Measurements from ENCODE around the gene CADM1. TPM values are rescaled to one million over a fixed set of nuclear protein-coding genes. Genes with fewer than 3 reads are reported as not detected.
A peak's percentile ranks its signal among the peaks of the same experiment; 100 is the strongest.

Gene CADM1
- polyA plus RNA-seq, 4 donors: 130 to 282 (median 144) TPM

DNA sequence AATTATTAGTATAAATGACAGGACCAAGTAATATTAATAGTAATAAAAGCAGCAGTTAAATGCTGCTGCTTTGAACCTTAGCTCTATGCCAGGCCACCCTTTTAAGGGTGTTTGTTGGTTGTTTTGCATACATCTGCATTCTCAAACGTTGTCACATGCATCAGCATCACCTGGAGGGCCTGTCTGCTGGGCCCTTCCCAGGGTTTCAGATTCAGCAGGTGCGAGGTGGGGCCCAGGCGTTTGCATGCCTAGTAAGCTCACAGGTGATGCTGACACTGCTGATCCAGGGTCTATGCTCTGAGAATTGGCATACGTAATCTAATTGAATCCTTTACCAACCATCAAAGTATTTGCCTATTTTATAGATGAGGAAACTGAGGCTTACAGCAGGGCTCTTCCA lies 246.5 kb downstream of the CADM1 start:
- DNase-seq (ENCODE audit: low read depth in 4 of 4, low spot score in 3 of 4): no peak

DNA sequence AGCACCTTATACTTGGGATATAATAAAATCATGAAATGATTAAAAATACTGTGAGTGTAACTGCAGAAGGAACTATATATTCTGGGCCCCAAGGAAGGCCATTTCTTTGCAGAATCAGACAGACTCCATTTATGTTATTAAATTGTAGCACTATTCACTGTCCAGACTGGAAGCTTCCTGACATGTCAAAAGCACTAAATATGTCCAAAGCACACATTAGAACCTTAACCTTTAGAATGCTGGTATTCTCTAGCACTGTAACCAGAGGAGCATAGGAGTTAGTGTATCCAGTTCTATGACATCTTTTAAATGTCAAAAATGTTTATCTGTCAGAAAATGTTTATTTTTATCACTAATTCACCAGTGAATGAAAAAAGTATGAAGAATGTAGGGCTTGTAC lies 246.9 kb downstream of the CADM1 start:
- DNase-seq (ENCODE audit: low read depth in 4 of 4, low spot score in 3 of 4): no peak

DNA sequence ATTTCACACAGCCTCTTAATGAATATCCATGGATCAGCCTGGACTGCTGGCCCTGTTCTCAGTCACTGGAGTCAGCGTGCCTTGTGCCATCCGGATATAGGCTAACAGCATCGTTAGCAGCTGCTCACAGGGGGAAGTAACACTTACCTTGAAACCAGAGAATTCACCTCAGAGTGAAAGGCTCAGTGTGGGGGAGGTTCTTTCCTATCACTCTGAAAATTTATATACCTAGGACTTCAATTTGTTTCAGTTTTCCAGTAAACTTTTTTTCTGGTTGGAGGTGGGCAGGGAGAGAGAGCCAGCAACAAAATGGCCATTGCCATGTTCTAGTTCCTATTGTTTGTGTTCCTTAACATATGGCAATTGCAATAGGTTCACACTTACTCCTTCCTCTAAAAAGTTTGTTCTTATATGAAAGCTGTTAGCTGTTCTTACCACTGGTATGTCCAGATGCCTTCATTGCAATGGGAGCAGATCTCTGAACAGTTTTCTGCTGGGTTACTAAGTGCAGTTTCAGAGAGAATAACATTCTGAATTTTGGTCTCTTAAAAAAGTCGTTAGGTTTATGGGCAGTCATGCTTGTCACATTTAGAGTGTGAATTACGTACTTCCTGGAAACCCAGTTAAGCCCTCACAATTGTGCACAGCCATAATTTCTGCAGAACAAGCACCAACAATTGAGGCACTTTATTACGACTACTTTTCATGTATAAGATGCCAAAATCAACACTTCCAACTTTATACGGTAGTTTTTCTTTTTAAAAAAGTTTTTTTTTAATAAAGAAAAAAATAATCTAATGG lies 247.6 kb downstream of the CADM1 start:
- DNase-seq (ENCODE audit: low read depth in 4 of 4, low spot score in 3 of 4): peak in 3 of 4 donors; percentile 26 to 48 (median 33)

DNA sequence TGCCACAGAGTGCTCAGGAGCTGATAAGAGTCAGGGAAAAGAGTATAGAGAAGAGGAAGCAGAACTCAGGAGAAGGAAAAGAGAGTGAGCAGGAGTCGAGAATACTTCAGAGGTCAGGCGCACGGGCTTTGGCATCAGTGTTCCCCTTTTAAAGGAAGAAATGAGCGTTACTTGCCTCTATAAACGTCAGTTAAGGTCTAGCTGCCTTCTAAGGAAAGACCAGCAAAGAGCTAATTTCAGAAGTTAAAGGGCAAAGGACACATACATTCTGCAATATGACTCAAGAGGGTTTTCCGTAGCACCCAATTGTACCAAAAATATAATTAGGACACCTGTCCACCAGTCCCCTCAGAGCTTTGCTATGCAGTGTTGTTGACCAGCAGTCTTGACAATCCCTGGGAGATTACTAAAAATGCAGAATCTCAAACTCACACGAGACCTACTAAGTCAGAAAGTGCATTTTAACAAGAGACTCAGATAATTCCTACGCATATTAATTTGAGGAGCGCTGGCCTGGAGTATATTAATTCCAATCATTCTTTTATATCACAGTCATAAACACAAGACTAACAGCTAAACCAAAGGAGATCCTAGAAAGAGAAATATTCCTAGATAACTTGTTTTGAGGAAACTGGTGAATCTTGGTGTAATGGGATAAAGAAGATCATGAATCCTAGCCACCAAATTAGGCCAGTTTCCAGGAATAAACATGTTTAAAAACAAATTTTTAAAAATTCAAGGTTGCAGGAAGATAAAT lies 249.0 kb downstream of the CADM1 start:
- no peak for DNase-seq (ENCODE audit: low read depth in 4 of 4, low spot score in 3 of 4)

DNA sequence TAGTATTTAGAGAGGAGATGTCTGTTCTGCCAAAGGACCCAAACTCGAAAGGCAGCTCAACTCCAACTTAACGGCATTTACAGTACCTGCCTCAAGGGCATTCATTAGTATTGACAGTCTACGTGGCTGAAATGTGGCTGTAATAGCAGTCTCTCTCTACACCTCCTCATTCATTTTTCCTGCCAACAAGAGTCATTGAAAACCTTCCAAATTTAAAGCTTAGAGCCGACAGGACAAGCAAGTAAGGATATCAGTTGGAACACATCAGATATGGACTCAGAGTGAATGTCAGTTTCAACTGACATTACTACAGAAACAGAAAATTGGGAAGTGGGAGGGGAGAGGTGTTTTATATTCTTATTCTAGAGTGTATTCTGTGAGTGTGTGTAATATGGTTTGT lies 253.1 kb downstream of the CADM1 start:
- no peak for DNase-seq (ENCODE audit: low read depth in 4 of 4, low spot score in 3 of 4)

DNA sequence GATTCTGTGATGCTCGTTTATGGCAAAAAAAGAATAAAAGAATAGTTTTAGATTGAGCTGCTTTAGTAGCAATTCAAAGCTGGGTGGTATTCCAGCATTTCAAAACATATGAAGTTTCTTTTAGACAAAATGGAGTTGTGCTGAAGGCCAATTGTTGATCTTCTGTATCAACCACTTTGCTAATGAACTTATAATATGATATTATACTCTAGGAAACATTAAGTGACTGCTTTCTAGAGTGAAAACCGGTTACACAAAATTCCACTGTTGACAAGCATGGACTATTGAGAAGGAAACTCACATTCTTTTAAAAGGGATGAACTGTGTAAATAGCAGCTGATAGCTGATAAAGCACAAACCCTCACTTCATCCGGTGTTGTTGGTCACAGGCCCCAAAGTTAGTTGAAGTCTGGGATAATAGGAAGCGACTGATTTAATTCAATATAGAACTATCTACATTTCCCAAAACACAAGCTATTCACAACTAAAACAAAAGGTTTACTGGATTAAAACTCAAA lies 255.1 kb downstream of the CADM1 start:
- DNase-seq (ENCODE audit: low read depth in 4 of 4, low spot score in 3 of 4): no peak

DNA sequence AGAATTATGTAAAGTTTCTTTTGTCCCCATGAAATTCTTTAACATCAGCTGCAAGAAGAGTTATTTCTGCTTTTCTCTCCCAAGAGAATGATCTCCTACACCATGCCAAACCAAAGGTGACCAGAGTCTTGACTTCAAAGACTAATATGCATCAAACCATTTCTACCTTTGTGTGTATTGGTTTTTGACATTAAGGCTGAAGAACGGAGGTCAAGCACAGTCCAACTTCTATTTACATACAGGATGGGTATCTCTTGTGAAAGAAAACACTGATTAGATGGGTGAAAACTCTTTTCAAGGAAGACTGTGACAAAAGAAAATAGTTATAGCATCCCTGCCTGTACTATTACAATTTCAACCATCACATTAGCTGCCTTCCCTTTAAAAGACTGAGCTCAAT lies 256.3 kb downstream of the CADM1 start:
- DNase-seq (ENCODE audit: low read depth in 4 of 4, low spot score in 3 of 4): no peak

DNA sequence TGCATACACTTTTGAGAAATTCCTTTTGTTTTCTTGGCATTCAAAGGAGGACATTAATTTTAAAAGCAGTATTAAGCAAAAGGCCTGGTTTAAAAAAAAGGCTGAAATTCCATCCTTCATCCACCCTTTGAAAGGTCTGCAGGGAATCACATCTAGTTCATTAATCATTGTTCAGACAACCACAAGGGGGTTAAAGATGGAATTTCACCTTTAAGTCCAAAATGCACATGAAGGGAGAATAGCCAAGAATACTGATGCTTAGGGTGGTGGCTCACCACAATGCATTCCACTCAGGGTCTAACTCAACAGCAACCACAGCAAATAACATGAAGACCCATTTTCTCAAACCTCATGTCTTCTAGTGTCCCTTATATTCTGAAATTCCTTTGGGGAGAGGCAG lies 256.9 kb downstream of the CADM1 start:
- no peak for DNase-seq (ENCODE audit: low read depth in 4 of 4, low spot score in 3 of 4)

DNA sequence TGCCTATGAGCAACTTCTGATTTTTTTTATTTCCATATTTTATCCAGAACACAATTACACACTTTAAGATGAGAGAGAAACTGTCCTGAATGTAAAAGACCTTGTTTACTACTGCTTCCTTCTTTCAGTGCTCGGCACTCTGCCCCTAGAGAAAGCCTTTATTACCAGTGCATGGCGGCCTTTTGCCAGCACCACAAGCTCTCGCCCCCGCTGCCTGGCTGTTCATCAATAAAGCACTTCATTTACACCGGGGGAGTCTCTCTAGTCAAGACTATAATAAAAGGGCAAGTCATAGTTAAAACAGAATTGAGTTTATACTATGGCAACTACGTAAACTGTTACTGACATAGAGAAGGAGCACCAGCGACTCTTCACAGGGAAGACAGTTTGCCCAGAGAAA lies 259.5 kb downstream of the CADM1 start:
- DNase-seq (ENCODE audit: low read depth in 4 of 4, low spot score in 3 of 4): no peak

DNA sequence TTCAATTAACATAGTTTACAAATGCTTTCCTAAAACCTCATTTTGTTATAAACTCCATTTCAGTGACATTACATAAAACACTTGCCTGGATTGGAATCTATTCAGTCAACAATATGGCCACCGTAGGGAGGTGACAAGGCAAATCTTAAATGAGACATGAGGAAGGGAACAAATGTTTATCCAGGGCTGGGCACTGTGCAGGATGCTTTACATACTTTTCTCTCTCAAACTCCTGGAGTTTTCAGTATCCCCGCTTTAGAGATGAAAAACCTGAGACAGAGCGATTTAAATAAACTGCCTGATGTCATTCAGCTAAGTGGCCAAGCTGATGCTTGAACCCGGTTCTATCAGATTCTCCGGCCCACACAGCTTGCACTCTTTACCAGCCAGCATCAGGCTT lies 259.9 kb downstream of the CADM1 start:
- no peak for DNase-seq (ENCODE audit: low read depth in 4 of 4, low spot score in 3 of 4)

DNA sequence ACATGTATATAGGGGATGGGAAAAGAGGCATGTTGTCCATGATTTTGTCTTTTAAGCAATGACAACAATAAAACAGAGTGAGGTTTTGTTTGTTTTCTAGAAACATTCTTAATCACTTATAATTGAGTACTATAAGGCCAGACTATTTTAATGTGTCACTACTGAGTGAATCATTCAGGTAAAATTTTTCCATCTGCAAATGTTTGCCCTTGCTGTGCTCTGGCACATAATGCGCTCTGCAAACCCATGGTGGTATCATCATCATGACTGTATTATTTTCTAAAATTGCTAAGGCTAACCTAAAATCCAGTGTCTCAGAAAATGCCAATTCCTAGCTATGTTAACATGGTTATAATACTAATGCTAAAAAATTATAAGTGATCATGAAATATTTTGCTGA lies 261.2 kb downstream of the CADM1 start:
- DNase-seq (ENCODE audit: low read depth in 4 of 4, low spot score in 3 of 4): no peak

DNA sequence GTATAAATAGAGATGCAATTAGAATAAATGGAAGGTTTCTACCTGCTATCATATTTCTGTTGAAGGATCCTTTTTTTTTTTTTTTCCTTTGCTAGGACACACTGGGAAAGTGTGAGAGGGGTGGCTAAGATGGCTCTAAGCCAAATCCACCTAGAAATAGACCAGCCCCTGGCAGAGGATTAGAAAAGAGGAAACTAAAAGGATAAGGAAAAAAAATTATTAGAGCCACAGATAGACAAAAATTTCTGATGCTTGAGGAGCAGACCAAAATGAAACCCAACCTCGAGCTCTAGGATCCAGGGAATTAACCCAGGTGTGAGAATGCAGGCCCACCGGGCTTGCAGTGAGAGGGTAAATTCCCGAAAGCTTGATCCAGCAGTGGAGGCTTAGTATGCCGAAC lies 262.3 kb downstream of the CADM1 start:
- DNase-seq (ENCODE audit: low read depth in 4 of 4, low spot score in 3 of 4): no peak

DNA sequence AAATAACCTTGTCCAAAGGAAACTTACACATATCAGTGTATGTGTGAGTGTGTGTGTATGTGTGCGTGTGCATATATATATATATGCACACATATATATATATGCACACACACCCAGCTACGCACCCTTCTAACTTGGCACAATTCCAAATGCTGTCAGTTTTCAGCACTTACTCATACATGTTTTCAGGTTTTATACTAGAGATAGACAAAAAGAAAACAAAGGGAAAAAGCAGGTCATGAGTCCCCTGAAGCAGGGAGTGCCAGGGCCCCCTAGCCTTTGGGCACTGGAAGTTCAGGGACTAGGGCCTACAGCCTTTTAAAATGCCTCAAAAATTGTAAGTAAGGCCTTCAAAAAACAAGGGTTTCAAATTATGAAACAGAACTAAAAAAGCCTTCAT lies 265.4 kb downstream of the CADM1 start:
- DNase-seq (ENCODE audit: low read depth in 4 of 4, low spot score in 3 of 4): no peak

DNA sequence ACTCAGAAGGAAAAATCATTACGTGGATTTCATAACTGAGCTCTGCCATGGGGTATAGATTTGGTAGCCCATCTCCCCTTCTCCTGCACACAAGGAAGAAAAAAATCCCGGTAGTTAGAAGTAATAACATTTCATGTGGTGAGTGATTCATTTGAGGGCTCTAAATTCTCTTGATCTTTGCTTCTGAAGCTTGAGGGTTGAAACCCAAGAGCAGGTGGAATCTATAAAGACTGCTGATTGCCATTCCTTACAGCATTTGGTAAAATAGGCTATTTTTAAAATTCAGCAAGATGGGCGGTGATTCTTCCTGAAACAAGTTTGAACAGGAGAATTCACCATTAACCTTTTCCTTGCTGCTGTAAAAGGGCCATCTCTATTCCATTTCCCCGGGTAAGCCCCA lies 266.1 kb downstream of the CADM1 start:
- no peak for DNase-seq (ENCODE audit: low read depth in 4 of 4, low spot score in 3 of 4)

DNA sequence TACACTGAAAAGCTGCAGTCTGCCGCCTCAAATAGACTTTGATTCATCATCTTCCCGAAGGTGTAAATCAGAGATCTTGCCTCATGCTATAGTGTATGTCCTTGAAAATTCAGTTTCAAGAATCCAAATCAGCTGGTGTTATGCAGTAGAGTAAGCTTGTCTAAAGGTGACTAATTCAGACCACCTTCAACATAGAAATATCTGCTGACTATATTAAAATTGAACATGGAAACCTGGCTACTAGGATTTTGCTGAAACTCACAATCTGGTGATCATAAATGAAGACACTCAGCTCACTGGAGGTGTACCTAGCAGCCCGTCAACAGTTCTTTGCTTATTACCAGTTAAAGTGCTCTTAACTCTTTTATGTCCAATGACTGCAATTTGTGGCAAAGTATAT lies 266.6 kb downstream of the CADM1 start:
- no peak for DNase-seq (ENCODE audit: low read depth in 4 of 4, low spot score in 3 of 4)

DNA sequence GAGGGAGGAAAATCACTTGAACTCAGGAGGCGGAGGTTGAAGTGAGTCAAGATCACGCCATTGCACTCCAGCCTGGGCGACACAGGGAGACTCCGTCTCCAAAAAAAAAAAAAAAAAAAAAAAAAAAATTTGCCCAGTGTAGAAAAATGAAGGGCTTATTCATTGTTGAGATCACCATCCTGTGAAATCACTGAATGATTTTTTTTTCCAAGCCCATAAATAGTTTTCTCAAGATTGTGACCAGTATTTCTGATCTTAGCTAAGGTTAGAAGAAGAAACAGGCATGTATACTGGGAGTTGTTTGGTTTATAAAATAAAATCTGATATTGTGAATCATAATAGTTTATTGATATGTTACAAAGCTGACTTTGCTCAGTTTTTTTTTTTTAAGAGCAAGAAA lies 269.4 kb downstream of the CADM1 start:
- no peak for DNase-seq (ENCODE audit: low read depth in 4 of 4, low spot score in 3 of 4)

DNA sequence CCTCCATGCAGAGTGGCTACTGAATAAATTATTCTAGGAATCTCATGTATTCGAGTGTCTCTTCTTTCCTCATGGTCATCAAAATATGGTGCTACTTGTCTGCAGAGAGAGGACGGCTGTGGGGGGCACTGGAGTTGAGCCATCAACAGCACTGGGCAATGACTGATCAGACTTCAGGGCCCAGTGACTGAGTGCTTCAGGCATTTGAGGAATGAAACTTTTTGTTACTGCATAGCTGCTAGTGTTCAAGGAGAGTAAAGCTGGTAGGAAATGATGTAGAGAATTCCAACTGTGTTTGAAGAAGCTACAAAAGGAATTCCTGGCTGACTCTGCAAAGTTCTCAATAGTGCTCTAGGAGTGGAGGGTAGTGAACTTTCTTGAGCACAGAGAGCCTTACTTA lies 277.7 kb downstream of the CADM1 start:
- DNase-seq (ENCODE audit: low read depth in 4 of 4, low spot score in 3 of 4): no peak

DNA sequence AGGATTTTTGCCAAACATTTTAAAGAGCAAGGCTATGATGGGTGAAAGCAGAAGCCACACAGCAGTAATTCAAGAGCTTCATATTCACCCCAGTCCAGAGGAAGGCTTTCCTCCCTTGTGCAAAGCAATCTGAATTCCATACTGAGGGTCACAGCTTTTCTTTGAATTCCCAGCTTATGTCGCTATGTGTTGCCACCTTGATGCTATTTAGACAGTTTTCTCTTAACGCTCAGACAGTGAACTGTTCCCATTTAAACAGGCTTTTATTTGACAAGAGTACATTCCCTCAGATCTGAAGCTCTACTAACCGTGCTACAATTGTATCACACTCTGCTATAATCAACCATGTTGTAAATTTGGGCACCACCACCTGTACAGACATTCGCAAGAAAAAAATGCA lies 279.7 kb downstream of the CADM1 start:
- DNase-seq (ENCODE audit: low read depth in 4 of 4, low spot score in 3 of 4): no peak

DNA sequence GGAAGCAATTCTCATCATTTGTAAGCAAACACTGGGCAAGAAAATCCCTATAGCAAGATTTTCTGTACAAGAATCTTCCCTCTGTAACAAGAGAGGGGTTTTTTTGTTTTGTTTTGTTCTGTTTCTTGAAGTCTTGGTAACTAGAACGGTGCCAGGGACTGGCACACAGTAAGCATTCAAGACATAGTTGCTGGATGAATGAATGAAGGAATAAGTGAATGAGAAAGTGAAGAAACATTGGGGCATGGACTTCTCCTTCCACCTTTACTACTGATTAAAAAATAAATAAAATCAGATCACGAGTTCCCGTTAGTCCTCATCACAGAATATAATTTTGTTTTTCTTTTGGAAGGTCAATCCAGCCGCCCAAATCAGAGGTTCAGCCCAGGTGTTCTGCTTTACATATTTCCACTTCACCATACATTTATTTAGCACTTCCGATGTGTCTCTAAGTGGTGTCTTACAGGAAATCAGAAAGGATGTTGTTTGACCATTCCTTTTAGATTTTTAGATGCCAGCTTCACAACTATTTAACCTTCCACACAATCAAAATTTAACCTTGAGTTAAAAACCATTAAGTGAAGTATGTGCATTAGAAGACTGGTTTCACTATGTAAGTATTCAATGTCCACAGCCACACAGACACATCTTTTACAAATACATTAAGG lies 281.2 kb downstream of the CADM1 start:
- DNase-seq (ENCODE audit: low read depth in 4 of 4, low spot score in 3 of 4): no peak

DNA sequence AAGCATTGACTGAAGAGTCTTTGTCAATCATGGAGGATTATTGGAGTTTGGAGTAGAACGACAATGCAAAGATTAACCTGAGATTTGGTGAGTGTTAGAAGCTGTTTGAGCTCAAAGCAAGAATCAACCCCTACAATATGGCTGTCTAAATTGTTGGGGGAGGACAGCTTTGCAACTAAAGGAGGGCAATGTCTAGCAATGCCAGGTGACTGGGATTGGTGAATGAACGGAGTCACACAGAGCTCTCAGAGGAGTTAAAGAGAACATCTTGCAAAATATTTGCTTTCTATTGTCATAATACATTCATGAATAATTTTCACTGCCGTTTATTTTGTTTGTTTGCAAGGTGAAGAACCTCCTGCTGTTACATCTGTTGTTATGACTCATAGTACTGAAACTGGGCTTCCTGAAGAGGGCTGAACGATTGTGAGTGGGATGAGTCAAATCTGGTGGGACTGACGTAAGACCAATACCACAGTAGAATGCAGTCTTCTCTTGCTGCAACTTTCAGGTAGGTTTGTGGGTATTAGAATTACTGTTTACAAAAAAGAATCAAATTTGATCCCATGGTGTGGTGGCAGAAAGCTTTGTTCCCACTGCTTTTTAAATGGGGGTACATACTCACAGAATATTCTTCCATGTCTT lies 281.9 kb downstream of the CADM1 start:
- DNase-seq (ENCODE audit: low read depth in 4 of 4, low spot score in 3 of 4): no peak

DNA sequence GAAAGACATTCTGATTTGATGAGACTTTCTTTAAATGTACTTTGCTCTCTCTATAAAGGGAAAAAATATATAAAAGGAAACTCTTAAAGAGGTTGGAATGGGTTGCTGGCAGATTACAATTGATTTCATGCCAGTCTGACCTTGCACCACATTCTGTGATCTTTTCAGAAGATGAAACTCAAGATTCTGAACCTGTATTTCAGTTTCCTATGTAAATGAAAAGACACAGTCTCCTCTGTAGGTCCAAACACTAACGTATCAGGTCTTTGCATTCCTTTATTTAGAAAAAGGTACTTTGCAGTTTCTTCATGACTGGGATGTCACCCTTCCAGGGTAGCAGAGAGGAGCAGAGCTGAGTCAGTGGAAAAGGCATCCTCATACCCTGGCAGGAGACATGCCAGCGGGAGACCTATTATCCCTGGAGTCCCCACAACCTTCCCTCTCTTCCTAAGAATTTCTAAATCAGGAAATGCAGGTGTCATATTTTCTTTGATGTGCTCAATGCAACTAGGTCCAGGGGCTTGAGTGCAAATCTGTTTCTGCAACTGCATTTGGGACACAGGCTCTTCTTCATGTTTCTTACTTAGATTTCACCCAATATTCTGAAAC lies 282.6 kb downstream of the CADM1 start:
- no peak for DNase-seq (ENCODE audit: low read depth in 4 of 4, low spot score in 3 of 4)

All from left renal pelvis (tissue), 4 donors.